Measurements from ENCODE around the gene NUP153. TPM values are rescaled to one million over a fixed set of nuclear protein-coding genes. Genes with fewer than 3 reads are reported as not detected.
"Not testable (repeated sequence)": the region's sequence is repeated elsewhere in the genome, so short reads cannot be mapped to it uniquely, and the experiment has no call there.

The NUP153 gene
- polyA plus RNA-seq, 2 of the 4 experiments (the other 2 are of a cell fraction), result 26.4 to 47.3 TPM

DNA sequence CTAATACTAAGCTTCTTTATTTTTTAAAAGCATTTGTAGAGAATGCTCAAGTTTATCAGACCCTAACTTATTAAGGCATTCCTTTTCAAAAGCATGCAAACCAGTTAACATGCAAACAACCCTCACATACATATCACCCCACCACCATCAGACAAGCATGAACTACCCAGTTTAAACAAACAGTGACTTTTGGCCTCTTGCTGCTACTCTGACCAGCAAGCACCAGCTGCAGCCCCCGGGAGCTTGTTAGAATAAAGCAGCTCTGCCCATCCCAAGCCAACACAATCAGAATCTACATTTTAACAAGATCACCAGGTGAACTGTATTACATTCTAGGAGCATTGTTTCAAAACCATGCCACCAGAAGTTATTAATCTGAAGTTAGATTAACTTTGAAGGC, 5.9 kb upstream of the NUP153 start (continued):
- no peak for TF ChIP-seq CBX2 (IDR thresholded peaks at IDR 0.05; ENCODE audit: borderline replicate concordance, low read depth)
- TF ChIP-seq POLR2A (IDR thresholded peaks at IDR 0.05; ENCODE audit: low read length), result no peak

GRCh38 chr6:17710331-17710730, 3.6 kb upstream of the NUP153 start:
- WGBS (ENCODE audit: missing lambda C conversion rate), result 45% methylated on average over 3 of the region's 3 CpGs
- CTCF ChIA-PET, result no interaction called here
- no peak for FAIRE-seq
- H3K4me3 ChIP-seq, result no peak overlapping the region
- ATAC-seq, result no peak
- TF ChIP-seq BHLHE40 (IDR thresholded peaks at IDR 0.05; ENCODE audit: low read depth, low read length), result no peak
- TF ChIP-seq KDM1A (IDR thresholded peaks at IDR 0.05; ENCODE audit: low read depth), result no peak
- TF ChIP-seq ZFP36 (IDR thresholded peaks at IDR 0.05; ENCODE audit: borderline replicate concordance, partially characterized antibody), result no peak
- POLR2A ChIA-PET, result no interaction called here
- no peak overlapping the region for H3K4me2 ChIP-seq
- H3K27ac ChIP-seq, result no peak overlapping the region
- no peak for DNase-seq (ENCODE audit: low read depth in 1 of 2, low spot score in 1 of 2)
- H3K9me3 ChIP-seq, result no peaks in the 10 kb centered on the region
- peaks cover 15% of the 10 kb centered on the region for H3K4me1 ChIP-seq

- Histone ChIP-seq H3K9me3 (no peaks in the 10 kb centered on the region), H3K4me1 (peaks cover 7% of the 10 kb centered on the region), H3K27ac (no peak overlapping the region), H3K4me3 (no peak overlapping the region), H3K4me2 (no peak overlapping the region)
- FAIRE-seq (no peak), ATAC-seq (no peak), DNase-seq (ENCODE audit: low read depth in 1 of 2, low spot score in 1 of 2) (no peak)
- CTCF ChIA-PET, result no interaction called here
- POLR2A ChIA-PET, result no interaction called here
- TF ChIP-seq NR3C1 (IDR thresholded peaks at IDR 0.05), result no peak
- TF ChIP-seq ZFP36 (IDR thresholded peaks at IDR 0.05; ENCODE audit: borderline replicate concordance, partially characterized antibody), result no peak
- no peak for TF ChIP-seq FOXS1 (CRISPR knock-in tag; IDR thresholded peaks at IDR 0.05)
- no peak for TF ChIP-seq MYC (IDR thresholded peaks at IDR 0.05; ENCODE audit: borderline replicate concordance, low read length)
- TF ChIP-seq KDM1A (IDR thresholded peaks at IDR 0.05; ENCODE audit: low read depth), result no peak
- no peak for TF ChIP-seq HOXA7 (CRISPR knock-in tag; IDR thresholded peaks at IDR 0.05)
- TF ChIP-seq ESRRA (IDR thresholded peaks at IDR 0.05; ENCODE audit: borderline replicate concordance, low read length), result no peak
- 89% methylated on average over 2 of the region's 2 CpGs for WGBS (ENCODE audit: missing lambda C conversion rate)
Measured at GRCh38 chr6:17709476-17709875, 2.8 kb upstream of the NUP153 start.

- ChIA-PET POLR2A (interaction anchor here (1.2 kb wide), 1 partner anchor 41 kb away, joined by 3 read pairs; no protein-coding TSS in a partner anchor), CTCF (interaction anchor here (1.0 to 1.5 kb wide), 4 partner anchors 8 to 21 kb away, joined by 3 to 4 read pairs (median 4); no protein-coding TSS in a partner anchor)
- 87% methylated on average over 12 of the region's 12 CpGs for WGBS (ENCODE audit: missing lambda C conversion rate)
- not testable (repeated sequence) for H3K27ac ChIP-seq; H3K9me3 ChIP-seq; DNase-seq (ENCODE audit: low read depth in 1 of 2, low spot score in 1 of 2); H3K4me3 ChIP-seq; FAIRE-seq; H3K4me2 ChIP-seq; ATAC-seq
- H3K4me1 ChIP-seq, result peaks cover 13% of the 10 kb centered on the region; the same call in 2 of the 3 replicates
Measured at GRCh38 chr6:17708035-17708434, 1.3 kb upstream of the NUP153 start.

GRCh38 chr6:17707371-17707651, 586 bp upstream of the NUP153 start:
- POLR2A ChIA-PET, result interaction anchor here (1.2 to 1.5 kb wide), 2 partner anchors 14 to 40 kb away, joined by 3 to 4 read pairs; no protein-coding TSS in a partner anchor
- WGBS (ENCODE audit: missing lambda C conversion rate), result 9% methylated on average over 5 of the region's 5 CpGs
- no peak for ATAC-seq

GRCh38 chr6:17705778-17706579, 746 bp downstream of the NUP153 start:
- no peaks in the 10 kb centered on the region for H3K9me3 ChIP-seq
- POLR2A ChIA-PET, result interaction anchor here (1.5 kb wide), 1 partner anchor 15 kb away, joined by 4 read pairs; no protein-coding TSS in a partner anchor
- no peak for FAIRE-seq
- DNase-seq (ENCODE audit: low read depth in 1 of 2, low spot score in 1 of 2), result peak; percentile 48 to 78
- CTCF ChIA-PET, result no interaction called here
- peak overlapping the region; percentile 96 for H3K4me2 ChIP-seq
- 0% methylated on average over 23 of the region's 58 CpGs for WGBS (ENCODE audit: missing lambda C conversion rate)
- peaks cover 19% of the 10 kb centered on the region; the same call in 2 of the 3 replicates for H3K4me1 ChIP-seq
- H3K27ac ChIP-seq, result peak overlapping the region; percentile 98
- peak; percentile 79 to 80 for ATAC-seq
- peak overlapping the region; percentile 94 for H3K4me3 ChIP-seq
- TF ChIP-seq ZC3H11A (IDR thresholded peaks at IDR 0.05), result no peak
- TF ChIP-seq MYC (IDR thresholded peaks at IDR 0.05; ENCODE audit: borderline replicate concordance, low read length), result peak; percentile 85; the same call in 1 of the 2 replicates
- no peak for TF ChIP-seq EHF (CRISPR knock-in tag; IDR thresholded peaks at IDR 0.05)
- TF ChIP-seq MAZ (IDR thresholded peaks at IDR 0.05; ENCODE audit: borderline replicate concordance, low read depth, low read length), result no peak
- TF ChIP-seq, protein P1, sequence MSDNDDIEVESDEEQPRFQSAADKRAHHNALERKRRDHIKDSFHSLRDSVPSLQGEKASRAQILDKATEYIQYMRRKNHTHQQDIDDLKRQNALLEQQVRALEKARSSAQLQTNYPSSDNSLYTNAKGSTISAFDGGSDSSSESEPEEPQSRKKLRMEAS (IDR thresholded peaks at IDR 0.05), result peak; percentile 95
- no peak for TF ChIP-seq HOXA7 (CRISPR knock-in tag; IDR thresholded peaks at IDR 0.05)
- TF ChIP-seq TP53 (CRISPR knock-in tag; IDR thresholded peaks at IDR 0.05), result no peak
- TF ChIP-seq, protein P2, sequence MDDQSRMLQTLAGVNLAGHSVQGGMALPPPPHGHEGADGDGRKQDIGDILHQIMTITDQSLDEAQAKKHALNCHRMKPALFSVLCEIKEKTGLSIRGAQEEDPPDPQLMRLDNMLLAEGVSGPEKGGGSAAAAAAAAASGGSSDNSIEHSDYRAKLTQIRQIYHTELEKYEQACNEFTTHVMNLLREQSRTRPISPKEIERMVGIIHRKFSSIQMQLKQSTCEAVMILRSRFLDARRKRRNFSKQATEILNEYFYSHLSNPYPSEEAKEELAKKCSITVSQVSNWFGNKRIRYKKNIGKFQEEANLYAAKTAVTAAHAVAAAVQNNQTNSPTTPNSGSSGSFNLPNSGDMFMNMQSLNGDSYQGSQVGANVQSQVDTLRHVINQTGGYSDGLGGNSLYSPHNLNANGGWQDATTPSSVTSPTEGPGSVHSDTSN (IDR thresholded peaks at IDR 0.05), result no peak
- no peak for TF ChIP-seq CBX8 (IDR thresholded peaks at IDR 0.05)
- no peak for TF ChIP-seq SREBF2 (IDR thresholded peaks at IDR 0.05)
- no peak for TF ChIP-seq POLR2AphosphoS2 (conservative IDR thresholded peaks at IDR 0.05; ENCODE audit: low read length)
- TF ChIP-seq, protein P3, sequence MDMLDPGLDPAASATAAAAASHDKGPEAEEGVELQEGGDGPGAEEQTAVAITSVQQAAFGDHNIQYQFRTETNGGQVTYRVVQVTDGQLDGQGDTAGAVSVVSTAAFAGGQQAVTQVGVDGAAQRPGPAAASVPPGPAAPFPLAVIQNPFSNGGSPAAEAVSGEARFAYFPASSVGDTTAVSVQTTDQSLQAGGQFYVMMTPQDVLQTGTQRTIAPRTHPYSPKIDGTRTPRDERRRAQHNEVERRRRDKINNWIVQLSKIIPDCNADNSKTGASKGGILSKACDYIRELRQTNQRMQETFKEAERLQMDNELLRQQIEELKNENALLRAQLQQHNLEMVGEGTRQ (IDR thresholded peaks at IDR 0.05), result peak; percentile 33
- TF ChIP-seq JUNB (IDR thresholded peaks at IDR 0.05), result no peak
- TF ChIP-seq CBX2 (IDR thresholded peaks at IDR 0.05; ENCODE audit: borderline replicate concordance, low read depth), result no peak
- TF ChIP-seq MAFK (IDR thresholded peaks at IDR 0.05; ENCODE audit: partially characterized antibody), result no peak

More at GRCh38 chr6:17707371-17707651, 586 bp upstream of the NUP153 start:
- Histone ChIP-seq H3K4me2 (peak overlapping the region; percentile 74), H3K9me3 (no peaks in the 10 kb centered on the region), H3K4me1 (peaks cover 19% of the 10 kb centered on the region; the same call in 2 of the 3 replicates), H3K4me3 (peak overlapping the region; percentile 94), H3K27ac (peak overlapping the region; percentile 71 to 98)
- TF ChIP-seq EHF (CRISPR knock-in tag; IDR thresholded peaks at IDR 0.05) (no peak), ESRRA (IDR thresholded peaks at IDR 0.05; ENCODE audit: borderline replicate concordance, low read length) (0 out of 2 replicates have a peak, but pooled peaks have one; percentile 33)
- no peak for FAIRE-seq
- CTCF ChIA-PET, result interaction anchor here (1.0 to 1.5 kb wide), 4 partner anchors 9 to 22 kb away, joined by 3 to 4 read pairs (median 4); no protein-coding TSS in a partner anchor
- no peak for DNase-seq (ENCODE audit: low read depth in 1 of 2, low spot score in 1 of 2)
